ENCODE data around the gene CDK19.

DNA sequence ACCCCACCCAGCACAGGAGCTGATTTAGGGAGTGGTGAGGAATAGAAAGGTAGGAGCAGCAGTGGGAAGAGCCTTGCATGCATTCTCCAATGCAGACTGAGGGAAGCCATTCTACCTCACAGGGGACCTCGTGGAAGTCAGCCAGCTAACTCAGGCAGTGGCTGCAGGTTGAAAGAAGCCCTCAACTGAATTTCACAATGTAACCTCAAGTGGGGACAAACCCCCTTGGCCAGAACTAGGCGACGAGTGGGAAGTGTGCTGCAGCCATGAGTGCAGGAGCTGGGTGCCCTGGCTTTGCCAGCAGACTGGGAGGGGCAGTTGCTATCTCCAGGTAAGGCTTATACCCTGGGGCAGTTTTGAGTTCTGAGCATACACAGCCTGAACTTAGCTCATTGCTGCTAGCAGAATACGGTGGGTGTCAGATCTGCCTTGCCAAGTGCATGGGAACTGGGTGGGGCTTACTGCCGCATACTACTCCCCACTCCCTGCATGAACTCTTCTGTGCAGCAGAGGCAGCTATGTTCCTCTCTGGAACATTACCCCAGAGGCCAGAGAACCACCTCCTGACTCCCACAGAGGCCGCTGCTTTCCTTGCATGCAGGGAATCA is 126.5 kb downstream of the CDK19 start:
- TF ChIP-seq, protein P1, sequence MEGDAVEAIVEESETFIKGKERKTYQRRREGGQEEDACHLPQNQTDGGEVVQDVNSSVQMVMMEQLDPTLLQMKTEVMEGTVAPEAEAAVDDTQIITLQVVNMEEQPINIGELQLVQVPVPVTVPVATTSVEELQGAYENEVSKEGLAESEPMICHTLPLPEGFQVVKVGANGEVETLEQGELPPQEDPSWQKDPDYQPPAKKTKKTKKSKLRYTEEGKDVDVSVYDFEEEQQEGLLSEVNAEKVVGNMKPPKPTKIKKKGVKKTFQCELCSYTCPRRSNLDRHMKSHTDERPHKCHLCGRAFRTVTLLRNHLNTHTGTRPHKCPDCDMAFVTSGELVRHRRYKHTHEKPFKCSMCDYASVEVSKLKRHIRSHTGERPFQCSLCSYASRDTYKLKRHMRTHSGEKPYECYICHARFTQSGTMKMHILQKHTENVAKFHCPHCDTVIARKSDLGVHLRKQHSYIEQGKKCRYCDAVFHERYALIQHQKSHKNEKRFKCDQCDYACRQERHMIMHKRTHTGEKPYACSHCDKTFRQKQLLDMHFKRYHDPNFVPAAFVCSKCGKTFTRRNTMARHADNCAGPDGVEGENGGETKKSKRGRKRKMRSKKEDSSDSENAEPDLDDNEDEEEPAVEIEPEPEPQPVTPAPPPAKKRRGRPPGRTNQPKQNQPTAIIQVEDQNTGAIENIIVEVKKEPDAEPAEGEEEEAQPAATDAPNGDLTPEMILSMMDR (IDR thresholded peaks at IDR 0.05), result no peak
- TF ChIP-seq ZFX (IDR thresholded peaks at IDR 0.05; ENCODE audit: borderline replicate concordance), result no peak

Measured in 22Rv1 (cell line).